Progenitor cell of endocrine pancreas (in vitro differentiated cells): ENCODE data around the gene CPLX1. TPM values are rescaled to one million over a fixed set of nuclear protein-coding genes. Genes with fewer than 3 reads are reported as not detected.
A peak's percentile ranks its signal among the peaks of the same experiment; 100 is the strongest.

Experiments
- DNase-seq: peaks from one replicate; pipeline ENCODE4 v3.0.0; 2021; ENCODE audit warnings: low spot score; ENCODE audit not compliant: unreplicated experiment
- H3K27ac Mint-ChIP-seq: 2 replicates; pipeline ENCODE4 v1.8.0; 2021; ENCODE audit warnings: mild to moderate bottlenecking, moderate library complexity, mixed read lengths
- H3K27me3 Mint-ChIP-seq: 2 replicates; pipeline ENCODE4 v1.8.0; 2021; ENCODE audit warnings: mixed read lengths
- H3K36me3 Mint-ChIP-seq: 2 replicates; pipeline ENCODE4 v1.8.0; 2022; ENCODE audit warnings: mixed read lengths; ENCODE audit not compliant: insufficient read depth
- H3K4me1 Mint-ChIP-seq: 2 replicates; pipeline ENCODE4 v1.8.0; 2021; ENCODE audit warnings: low read depth, mixed read lengths
- H3K4me3 Mint-ChIP-seq: 2 replicates; pipeline ENCODE4 v1.8.0; 2021; ENCODE audit warnings: low read depth, mild to moderate bottlenecking, moderate library complexity, mixed read lengths
- H3K9me3 Mint-ChIP-seq: 2 replicates; pipeline ENCODE4 v1.8.0; 2021; ENCODE audit warnings: low read depth, mixed read lengths
- total RNA-seq: library from RNA; stranded (reverse); gene quantifications from 2 replicates; pipeline ENCODE4 v1.2.1, GENCODE V29; 2021
- TF ChIP-seq, protein P1 (sequence below): fragments of 200-600 bp; sonication (generic); IDR thresholded peaks from one replicate; pipeline ENCODE4 v1.5.0; 2021; ENCODE audit warnings: antibody characterized with exemption, mild to moderate bottlenecking; ENCODE audit not compliant: unreplicated experiment

The CPLX1 gene
- total RNA-seq, 1 donor from 2014 or later: 1.4 TPM

DNA sequence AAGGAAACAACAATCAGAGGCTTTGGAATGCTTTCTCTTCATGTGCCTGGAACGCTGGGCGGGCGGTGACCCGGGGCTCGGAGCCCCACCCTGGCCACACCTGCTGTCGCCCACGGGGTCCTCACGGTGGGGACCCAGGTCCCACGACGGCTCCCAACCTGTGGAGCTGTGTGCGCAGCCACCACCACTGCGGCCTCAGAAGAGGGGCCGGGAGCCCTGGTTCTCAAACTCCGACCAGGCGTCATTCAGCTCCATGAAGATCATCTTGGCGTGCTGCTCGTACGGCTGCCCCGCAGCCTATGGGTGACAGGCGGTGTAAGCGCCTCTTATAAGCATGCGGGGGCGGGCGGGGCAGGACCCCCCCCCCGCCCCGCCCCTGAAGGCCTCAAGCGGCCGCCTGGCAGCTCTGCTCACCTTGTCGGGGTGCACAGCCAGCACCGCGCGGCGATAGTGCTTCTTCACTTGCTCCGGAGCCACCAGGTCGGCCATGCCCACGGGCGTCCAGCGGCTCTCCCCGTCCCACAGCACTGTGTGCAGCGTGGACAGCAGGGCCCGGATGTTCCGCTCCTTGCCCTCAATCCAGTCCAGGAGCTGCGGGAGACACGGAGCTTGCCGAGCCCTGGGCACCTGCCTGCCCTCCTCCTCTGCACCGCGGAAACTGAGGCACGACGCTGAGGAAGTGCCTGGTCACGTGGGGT is 23.7 kb upstream of the CPLX1 start:
- Mint-ChIP-seq H3K9me3 (no peaks in the 10 kb centered on the region), H3K4me3 (no peak overlapping the region), H3K36me3 (peaks cover 7% of the 10 kb centered on the region), H3K4me1 (no peaks in the 10 kb centered on the region), H3K27me3 (no peaks in the 10 kb centered on the region), H3K27ac (no peak overlapping the region)
- TF ChIP-seq, protein P1, sequence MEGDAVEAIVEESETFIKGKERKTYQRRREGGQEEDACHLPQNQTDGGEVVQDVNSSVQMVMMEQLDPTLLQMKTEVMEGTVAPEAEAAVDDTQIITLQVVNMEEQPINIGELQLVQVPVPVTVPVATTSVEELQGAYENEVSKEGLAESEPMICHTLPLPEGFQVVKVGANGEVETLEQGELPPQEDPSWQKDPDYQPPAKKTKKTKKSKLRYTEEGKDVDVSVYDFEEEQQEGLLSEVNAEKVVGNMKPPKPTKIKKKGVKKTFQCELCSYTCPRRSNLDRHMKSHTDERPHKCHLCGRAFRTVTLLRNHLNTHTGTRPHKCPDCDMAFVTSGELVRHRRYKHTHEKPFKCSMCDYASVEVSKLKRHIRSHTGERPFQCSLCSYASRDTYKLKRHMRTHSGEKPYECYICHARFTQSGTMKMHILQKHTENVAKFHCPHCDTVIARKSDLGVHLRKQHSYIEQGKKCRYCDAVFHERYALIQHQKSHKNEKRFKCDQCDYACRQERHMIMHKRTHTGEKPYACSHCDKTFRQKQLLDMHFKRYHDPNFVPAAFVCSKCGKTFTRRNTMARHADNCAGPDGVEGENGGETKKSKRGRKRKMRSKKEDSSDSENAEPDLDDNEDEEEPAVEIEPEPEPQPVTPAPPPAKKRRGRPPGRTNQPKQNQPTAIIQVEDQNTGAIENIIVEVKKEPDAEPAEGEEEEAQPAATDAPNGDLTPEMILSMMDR: no peak
- no peak for DNase-seq

DNA sequence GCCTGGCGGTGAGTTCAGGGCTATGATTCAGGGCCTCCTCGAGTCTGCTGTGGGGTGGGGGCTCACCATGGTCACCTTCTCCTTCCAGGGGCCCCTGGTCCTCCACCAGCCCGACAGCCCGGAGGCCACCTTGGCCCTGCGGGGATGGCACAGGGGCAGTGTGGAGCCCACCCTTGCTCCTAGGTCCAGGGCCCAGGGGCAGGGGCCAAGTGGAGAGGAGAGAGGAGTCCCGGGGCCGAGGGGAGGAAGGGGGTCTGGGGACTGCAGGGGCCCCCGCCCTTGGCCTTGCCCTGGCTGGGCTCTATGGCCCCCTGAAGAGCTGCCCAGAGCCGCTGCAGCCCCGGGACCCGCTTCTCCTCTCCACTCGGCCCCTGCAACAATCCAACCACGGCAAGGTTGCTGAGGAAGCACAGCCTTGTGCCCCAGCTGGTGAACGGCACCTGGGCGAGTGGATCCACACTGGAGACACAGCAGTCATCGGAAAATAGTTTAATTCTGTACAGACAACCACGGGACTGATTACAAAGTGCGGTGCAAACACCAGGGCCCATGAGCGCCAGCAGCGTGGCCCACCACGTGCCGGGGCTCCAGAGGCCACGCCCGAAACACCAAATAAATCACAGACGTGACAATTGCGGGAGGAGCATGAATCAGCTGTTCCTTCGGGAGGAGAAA is 23.0 kb upstream of the CPLX1 start:
- Mint-ChIP-seq H3K4me3 (no peak overlapping the region), H3K27me3 (no peaks in the 10 kb centered on the region), H3K9me3 (no peaks in the 10 kb centered on the region), H3K27ac (peak overlapping the region; percentile 3), H3K4me1 (no peaks in the 10 kb centered on the region), H3K36me3 (peaks cover 9% of the 10 kb centered on the region)
- DNase-seq: no peak
- TF ChIP-seq, protein P1: no peak

- H3K27me3 Mint-ChIP-seq: no peaks in the 10 kb centered on the region
- no peaks in the 10 kb centered on the region for H3K4me1 Mint-ChIP-seq
- peak overlapping the region; percentile 29 for H3K27ac Mint-ChIP-seq
- H3K36me3 Mint-ChIP-seq: peaks cover 9% of the 10 kb centered on the region
- TF ChIP-seq, protein P1: no peak
- no peak overlapping the region for H3K4me3 Mint-ChIP-seq
- no peaks in the 10 kb centered on the region for H3K9me3 Mint-ChIP-seq
- DNase-seq: no peak
Measured at GRCh38 chr4:848307-848691, 22.4 kb upstream of the CPLX1 start.

DNA sequence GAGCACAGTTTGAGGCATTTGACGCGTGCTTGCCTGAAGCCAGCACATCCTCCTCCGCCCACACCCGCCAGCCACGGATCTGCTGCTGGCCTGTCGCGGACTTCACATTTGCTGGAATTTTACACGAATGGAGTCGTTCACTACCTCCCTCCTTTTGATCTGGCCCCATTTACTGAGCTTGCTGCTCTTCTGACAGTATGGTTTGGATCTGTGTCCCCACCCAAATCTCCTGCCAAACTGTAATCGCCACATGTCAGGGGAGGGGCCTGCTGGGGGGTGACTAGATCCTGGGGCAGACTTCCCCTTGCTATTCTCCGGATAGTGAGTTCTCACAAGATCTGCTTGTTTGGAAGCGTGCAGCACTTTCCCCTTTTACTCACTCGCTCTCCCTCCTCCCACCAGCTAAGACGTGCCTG is 19.9 kb upstream of the CPLX1 start:
- TF ChIP-seq, protein P1: no peak
- Mint-ChIP-seq H3K36me3 (peaks cover 18% of the 10 kb centered on the region), H3K9me3 (peaks cover 6% of the 10 kb centered on the region), H3K27me3 (no peaks in the 10 kb centered on the region), H3K4me3 (no peak overlapping the region), H3K27ac (peak overlapping the region; percentile 76), H3K4me1 (no peaks in the 10 kb centered on the region)
- DNase-seq: no peak

DNA sequence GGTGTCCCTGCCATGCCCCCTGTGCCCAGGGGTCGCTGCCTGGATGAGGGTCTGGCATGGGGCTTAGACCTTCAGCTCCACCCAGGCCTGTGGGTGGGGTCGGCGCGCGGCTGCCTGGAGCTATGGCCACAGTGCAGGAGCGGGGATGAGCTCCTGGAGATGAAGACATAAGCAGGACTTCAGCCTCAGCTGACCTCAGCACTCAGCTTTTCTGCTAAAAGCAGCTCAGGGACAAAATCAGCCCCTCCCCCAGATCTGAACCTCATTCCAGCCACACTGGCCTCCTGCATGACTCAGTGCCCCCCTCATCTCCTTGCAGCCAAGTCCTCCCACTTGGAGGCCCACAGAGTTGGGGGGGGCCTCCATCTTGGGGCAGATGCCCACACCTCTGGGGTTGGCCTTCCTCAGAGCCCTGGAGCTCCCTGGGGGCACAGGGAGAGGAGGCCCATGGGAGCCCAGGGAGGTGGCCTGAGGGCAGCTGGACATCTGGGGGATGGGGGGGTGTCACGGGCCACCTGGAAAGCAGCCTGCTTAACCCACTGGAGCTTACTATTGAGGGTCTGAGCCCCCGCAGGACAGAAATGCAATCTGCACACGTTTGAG is 19.4 kb upstream of the CPLX1 start:
- TF ChIP-seq, protein P1: no peak
- no peak overlapping the region for H3K4me3 Mint-ChIP-seq

More for the DNA sequence above, 19.4 kb upstream of the CPLX1 start:
- H3K27me3 Mint-ChIP-seq: no peaks in the 10 kb centered on the region
- peaks cover 6% of the 10 kb centered on the region for H3K9me3 Mint-ChIP-seq
- H3K36me3 Mint-ChIP-seq: peaks cover 20% of the 10 kb centered on the region
- no peak overlapping the region for H3K27ac Mint-ChIP-seq
- no peak for DNase-seq
- H3K4me1 Mint-ChIP-seq: no peaks in the 10 kb centered on the region
